ENCODE data around the gene SHROOM3.

Gene SHROOM3

DNA sequence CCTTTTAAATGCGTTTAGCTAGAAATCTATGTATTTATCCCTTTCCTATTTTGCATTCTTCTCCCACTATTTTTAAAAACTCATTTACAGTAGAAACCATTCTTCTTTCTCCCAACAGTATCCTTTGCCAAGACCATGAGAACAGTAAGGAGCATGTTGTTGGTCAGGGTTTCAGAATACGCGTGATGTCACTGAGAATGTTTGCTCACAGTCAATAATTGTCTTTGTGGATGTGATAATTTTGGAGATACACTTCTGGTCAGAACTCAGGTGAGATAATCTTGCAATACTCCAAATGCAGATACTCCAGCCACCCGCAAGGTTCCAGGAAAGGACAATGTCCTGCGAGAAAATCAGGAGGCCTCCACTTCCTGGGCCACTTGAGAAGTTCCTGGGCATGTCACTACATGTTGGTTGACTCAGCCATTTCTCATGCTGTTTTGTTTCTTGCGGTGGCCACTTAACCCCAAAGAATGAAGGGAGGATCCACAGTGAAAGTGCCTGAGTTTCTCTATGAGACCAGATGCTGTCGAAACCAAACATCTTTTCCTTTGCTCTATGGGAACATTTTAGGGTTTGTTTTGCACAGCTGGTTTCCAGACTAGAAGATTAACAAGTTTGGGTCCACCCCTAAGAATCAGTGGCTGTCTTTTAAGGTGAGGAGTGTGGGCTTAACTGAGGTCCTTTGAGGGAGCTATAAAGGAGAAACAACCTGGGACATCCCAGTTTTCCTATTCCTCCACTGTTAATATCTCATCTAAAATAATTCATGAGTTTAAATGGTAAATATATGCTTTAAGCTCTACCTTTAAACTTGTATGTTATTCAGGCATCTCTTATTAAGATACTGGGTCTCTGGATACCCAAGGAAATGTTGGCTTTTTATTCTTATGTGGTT is 346.9 kb downstream of the SHROOM3 start:
- no peak for DNase-seq (ENCODE audit: low read depth)

DNA sequence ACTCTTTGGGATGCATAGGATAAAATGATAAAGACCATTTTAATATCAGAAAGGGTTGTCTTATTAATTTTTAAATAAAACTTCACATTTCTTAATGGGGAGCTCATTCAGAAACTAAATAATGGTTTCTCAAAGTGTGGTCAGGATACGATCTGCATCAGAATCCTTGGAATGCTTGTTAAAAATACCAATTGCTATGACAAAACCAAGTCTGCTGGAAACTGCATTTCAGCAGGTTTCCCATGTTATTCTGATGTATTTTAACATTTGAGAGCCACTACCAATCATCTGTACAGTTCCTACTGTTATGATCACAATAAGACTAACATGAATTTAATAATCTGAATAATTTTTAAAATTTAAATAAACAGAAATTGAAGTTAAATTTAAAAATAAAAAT is 347.8 kb downstream of the SHROOM3 start:
- no peak for DNase-seq (ENCODE audit: low read depth)

DNA sequence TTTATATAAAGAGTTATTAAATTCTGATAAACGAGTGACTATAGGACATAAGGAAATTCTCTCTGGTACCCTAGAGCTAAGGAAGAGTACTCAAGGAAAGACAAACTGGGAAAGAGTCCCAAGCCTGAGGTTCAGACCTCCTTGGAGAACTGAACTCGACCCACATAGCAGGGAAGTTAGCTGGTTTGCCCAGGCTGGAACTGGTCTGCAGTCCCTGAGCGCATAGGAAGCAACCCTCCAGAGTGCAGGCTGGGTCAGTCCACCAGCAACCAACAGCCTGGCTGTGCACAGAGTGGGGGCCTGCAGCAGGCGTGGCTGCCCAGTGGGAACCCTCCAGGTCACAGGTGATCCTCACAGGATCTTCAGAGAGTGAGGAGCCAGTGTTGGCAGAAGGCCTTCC is 348.8 kb downstream of the SHROOM3 start:
- DNase-seq (ENCODE audit: low read depth): no peak

DNA sequence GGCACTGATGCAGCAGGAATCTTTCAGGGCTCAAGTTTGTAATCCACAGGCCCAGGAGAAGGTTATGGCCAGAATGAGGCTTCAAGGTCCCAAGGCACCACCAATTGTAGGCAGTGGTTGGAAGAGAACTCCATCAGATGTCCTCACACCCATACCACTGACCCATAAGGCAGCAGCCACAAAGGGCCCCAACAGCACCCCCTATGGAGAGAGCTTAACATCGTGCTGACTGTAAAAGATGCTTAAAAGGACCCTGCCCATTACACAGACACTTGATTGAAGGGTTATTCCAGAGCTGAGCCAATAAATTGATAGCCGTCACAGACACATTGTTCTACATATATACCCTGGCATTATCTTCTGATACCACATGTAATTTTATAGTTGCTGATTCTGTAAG is 349.2 kb downstream of the SHROOM3 start:
- no peak for DNase-seq (ENCODE audit: low read depth)

DNA sequence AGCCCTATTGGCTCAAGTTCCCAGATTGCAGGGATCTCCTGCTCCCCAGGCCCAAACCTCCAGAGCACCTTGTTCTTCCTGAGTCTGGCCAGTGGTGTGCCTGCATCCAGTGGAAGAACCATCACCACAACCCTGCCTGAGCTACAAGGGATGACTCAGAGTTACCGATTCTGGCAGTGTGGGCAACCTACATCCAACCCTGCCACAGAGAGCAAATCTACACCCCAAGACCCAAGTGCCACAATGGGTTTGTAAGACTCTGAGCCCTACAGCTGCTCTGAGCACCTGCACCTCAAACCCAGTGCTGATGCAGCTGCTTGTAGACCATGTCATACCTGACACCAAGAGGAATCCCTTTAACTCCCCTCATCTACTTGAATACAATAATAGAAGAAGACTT is 352.9 kb downstream of the SHROOM3 start:
- DNase-seq (ENCODE audit: low read depth): no peak

DNA sequence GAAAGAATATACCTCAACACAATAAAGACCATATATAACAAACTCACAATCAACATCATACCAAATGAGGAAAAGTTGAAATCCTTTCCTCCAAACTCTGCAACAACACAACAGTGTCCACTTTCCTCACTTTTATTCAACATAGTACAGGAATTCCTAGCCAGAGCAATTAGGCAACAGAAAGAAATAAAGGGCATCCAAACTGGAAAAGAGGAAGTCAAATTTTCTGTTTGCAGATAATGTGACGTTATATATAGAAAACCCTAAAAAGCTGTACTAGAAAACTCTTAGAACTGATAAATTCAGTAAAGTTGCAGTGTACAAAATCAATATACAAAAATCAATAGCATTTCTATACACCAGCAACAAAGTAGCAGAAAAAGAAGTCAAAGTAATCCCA is 355.3 kb downstream of the SHROOM3 start:
- no peak for DNase-seq (ENCODE audit: low read depth)

DNA sequence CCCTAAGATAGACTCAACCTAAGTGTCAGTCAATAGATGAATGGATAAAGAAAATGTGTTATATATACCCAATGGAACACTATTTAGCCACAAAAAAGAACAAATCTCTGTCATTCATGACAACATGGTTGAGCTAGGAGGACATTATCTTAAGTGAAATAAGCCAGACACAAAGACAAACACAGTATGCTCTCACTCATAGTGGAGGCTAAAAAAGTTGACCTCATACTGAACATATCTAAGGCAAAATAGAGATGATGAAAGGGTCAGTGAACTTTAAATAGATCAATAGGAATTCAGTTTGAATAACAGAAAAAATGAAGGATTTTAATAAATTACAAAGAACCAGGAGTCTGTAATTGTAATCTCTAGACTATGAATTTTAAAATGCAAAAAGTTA is 356.4 kb downstream of the SHROOM3 start:
- DNase-seq (ENCODE audit: low read depth): no peak

DNA sequence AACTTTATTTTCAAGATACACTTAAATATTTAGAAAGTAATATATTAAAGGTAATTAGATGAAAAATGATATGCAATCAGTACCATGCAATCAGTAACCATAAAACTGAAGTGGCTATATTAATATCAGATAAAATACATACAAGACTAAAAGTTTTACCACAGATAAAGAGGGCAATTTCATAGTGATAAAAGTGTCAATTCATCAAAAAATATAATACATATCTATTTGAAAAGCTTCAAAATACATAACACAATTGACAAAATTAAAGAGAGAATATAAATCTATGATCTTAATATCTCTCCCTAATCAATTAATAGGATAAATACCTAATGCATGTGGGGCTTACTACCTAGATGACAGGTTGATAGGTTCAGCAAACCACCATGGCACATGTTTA is 357.4 kb downstream of the SHROOM3 start:
- DNase-seq (ENCODE audit: low read depth): no peak

DNA sequence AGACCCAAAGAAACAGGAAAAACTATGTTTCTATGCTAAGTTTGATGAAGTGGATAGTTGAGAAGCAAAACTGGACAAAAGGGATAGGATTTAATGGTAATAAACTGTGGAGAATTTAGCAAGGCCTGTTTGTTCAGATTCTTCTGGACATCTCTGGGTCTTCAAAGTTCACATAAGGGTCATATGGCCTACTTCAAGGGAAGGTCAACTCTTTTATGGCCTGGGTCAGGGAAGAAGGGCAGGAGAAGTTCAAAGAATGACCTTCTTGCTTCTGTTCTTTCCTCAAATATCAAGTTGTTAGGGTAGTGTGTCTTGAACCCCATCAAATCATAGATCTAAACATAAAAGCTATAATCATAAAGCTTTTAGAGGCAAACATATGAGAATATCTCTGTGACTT is 360.2 kb downstream of the SHROOM3 start:
- DNase-seq (ENCODE audit: low read depth): no peak

DNA sequence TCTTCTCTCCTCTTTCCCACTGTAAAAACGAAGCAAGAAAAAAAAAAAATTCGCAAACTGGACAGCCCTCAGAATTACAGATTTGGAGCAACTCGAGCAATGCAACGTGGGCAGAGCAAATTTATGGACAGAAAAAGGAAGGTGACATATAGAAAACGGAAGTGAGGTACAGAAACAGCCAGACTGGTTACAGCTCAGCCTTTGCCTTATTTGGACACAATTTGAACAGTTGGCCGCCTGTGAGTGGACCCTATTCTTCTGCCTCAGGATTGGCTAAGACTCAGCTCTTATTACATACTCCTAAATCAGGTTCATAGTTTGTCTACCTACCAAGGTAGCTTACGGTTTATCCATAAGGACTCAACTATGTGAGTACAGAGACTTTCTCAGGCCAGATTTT is 364.1 kb downstream of the SHROOM3 start:
- DNase-seq (ENCODE audit: low read depth): no peak

DNA sequence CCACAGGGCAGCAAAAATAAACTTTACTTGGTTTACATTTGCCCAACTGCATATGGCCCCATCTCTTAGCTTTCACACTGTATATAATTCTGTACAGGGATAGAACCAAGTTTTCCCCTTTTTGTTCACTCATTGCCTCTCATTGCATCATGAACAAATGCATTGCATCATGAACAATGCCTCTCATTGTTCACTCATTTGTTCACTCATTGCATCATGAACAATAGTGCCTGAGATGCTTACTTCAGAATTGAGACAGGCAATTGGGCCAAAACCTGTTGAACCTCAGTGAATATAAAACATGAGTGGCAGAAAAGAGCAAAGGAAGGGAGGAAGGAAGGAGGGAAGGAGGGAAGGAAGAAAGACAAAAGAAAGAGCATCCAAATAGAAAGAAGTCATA is 364.7 kb downstream of the SHROOM3 start:
- no peak for DNase-seq (ENCODE audit: low read depth)

DNA sequence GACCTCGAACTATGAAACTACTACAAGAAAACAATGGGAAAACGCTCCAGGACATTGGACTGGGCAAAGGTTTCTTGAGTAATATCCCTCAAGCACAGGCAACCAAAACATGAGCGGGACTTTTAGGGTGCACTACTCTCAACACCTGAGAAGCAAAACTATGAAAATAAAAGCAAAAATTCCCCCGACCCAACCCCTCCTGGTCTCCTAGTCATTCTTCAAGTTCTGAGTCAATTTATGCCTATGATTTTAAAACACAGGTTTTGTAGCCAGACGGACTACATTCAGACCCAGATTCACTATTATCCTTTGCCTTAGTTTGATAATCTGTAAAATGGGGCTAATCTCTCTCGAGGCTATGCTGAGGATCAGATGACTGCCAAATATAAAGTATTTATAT is 365.9 kb downstream of the SHROOM3 start:
- no peak for DNase-seq (ENCODE audit: low read depth)

DNA sequence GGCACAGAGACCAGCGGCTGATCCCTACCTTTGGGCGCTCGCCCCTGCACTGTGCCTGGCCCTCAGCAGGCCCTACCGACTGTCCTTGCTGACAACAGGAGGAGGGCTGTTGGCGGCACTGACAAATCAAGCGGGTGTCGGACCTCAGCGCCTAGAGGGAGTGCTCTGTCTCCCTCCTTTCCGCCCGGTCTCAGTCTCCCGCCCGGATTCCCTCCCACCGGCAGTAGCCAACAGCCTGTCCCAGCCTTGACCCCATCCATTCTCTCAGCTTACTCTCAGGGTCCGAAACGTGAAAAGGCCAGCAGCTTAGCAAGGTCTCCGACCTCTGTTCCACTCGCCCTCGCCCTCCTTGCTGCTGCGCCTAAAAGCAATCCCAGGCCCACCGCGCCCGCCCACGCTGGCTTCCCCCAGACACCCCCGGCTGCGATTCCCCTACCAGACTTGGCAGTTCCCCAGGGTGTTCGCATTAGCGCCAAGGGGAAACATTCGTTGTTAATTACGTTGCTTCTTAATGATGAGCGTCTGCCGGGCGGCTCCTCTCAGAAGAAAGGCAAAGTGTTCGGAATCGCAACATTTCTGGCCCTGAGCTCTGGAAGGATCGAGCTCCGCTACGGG is 366.7 kb downstream of the SHROOM3 start:
- DNase-seq (ENCODE audit: low read depth): no peak

DNA sequence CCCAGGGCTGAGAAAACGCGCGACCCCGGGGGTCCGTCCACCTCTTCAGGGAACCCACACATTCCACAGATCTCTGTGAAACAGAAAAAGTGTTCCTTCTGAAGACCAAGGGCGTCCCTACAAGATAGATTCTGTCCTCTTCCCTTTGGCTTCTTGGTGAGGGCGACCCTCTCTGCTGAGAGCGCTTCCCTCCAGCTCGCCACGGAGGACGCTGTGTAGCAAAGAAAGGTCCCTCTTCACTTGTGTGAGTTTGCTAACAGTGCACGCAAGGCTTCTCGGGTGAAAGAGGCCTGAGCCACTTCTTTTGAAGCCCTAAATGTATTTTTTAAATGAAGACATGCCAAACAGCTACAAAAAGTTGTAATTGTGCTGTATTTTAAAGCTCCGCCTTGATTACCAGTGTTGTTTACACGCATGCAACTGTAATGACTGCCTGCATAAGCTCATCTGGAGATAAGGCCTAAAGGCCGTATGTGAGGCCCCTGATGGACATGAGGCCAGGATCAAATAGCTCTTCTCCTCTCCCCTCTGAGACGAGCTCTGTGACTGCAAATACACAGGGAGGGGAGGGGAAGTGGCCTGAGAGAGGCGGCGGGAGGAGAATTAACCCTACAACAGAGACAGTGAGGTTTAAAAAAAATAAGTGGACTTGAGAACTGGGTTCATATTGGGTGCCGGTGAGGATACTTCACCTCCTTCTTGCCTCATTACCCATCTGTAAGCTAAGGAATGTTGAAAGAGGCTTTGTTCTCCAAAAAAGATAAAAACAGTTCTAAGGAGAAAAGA is 367.4 kb downstream of the SHROOM3 start:
- DNase-seq (ENCODE audit: low read depth): no peak

DNA sequence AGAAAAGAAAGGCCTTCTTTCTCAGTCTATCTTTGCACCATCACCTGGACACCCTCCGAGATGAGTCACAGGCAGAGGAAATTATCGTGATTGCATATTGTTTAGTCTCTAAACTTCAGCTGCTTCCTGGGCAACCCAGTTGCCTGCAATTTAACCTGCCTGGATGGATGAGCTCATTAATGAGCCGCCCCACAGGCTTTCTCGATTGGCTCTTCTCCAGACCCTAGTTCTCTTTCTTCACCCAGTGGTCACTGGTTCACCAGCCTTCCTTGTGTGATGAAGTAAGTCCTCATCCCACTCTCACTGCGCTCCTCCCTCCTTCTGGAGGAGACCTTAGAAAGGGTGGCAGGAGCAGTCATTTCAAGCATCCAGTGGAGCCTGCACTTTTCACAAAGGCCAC is 368.5 kb downstream of the SHROOM3 start:
- no peak for DNase-seq (ENCODE audit: low read depth)

DNA sequence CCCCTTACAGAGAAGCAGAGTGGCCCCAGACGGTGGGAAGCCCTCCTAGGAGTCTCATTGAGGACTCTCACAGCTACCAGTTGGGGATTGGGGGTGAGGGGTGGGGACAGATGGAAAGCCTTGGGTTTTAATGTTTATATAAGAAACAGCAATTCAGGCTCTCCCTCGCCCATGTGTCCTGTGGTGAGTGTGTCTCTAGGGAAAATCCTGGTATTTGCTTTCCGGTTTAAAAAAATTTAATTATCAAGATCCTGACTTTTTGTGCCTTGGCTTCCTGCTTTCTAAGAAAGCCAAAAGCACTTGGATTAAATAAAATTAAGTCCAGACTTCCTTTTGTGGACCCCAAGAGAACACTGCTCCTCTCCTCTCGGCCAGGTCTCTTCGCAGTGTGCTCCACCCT is 369.1 kb downstream of the SHROOM3 start:
- DNase-seq (ENCODE audit: low read depth): no peak

DNA sequence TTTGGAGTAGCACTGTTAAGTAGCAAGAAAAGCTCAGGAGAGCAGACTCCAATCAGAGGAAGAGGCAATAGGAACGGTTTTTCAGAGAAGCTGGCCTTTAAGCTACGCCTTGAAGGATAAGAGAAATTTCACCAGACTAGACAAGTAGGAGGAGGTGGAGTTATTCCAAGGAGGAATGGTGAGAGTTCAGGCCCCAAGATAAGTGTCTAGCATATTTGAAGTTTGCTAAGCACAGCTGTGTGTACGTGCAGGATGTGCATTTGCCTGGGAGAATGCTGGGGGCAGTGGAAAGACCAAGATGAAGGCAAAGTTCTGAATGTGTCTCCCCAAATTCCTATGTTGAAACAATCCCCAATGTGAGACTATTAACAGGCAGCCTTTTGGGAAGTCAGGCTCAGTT is 371.3 kb downstream of the SHROOM3 start:
- DNase-seq (ENCODE audit: low read depth): no peak

DNA sequence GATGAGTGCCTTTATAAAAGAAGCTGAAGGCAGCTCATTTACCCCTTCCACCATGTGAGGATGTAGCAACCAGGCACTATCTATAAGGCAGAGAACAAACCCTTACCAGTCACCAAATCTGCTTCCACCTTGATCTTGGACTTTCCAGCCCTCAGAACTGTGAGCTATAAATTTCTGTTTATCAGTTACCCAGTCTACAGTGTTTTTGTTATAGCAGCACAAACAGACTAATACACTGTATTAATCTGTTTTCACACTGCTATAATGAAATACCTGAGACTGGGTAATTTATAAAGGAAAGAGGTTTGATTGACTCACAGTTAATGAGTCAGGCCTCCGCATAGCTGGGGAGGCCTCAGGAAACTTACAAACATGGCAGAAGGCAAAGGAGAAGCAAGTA is 371.7 kb downstream of the SHROOM3 start:
- DNase-seq (ENCODE audit: low read depth): no peak

DNA sequence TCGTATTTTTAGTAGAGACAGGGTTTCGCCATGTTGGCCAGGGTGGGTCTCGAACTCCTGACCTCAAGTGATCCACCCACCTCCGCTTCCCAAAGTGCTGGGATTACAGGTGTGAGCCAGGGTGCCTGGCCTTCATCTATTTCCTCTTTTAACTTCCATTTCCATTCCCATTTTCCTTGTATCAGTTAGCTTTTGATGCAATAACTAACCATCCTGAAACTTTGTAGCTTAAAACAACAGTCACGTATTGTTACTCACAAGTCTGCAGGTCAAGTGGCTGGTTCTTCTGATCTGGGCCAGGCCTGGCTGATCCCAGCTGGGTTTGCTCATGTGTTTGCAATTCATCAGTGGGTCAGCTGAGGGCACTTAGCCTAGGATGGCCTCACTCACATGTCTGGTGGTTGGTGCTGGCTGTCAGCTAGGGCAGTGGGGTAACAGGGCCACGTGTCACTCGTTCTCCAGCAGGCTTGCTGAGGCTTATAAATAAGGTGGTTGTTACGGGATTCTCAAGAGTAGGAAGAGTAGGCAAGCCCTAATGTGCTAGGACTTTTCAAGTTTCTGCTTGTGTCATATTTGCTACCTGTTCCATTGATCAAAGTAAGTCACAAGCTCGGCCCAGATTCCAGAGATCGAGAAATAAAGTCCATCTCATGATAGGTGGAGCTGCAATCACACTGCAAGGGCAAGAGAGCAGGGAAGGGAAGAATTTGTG is 374.7 kb downstream of the SHROOM3 start:
- DNase-seq (ENCODE audit: low read depth): no peak

DNA sequence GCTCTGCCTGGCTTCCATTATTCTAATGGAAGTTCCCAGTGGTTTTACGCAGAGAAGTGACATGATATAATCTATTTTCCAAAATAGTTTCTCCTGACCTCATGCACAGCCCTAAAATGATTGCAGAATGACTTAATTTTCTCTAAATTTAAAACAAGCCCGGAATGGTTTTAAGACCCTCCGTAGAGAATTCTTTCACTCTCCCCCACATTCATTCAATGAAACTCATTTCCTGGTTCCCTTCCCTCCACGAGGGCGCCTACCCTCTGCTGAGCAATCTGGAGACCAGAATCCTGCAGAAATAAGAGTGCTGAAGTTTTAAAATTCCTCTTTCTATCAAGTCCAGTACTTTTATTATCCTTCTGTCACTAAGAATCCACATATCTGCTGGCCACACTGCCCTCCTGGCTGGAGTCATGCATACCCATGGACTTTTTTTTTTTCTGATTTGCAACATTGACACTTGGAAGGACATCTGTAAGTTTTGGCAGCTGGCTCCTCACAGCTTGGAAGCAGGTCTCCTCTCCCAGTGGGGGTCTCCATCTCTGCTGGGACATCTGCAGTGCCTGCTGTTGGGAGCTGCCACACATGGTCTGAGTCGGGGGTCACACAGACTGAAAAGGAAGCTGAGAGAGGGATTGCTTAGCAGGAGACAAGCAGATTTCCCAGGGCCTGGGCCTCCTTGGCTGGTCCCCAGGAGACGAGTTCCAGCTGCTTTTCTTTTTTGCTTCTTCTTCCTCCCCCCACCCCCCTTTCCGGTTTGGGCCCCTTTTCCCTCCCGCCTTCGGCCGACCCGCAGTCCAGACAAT is 376.8 kb downstream of the SHROOM3 start:
- no peak for DNase-seq (ENCODE audit: low read depth)

DNA sequence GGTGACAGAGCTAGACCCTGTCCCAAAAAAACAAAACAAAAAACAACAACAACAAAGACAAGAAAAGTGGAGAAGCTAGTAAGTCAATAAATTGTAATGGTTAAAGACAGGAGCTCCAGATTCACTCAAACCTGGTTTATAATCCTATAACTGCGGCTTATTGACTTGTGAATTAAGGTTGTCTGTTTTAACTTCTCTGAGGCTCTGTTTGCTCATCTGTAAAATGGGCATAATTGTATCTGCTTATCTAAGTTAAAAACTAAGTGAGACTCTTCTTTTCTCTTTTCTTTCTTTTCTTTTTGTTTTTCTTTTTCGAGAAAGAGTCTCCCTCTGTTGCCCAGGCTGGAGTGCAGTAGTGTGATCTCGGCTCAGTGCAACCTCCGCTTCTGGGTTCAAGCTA is 378.0 kb downstream of the SHROOM3 start:
- no peak for DNase-seq (ENCODE audit: low read depth)

DNA sequence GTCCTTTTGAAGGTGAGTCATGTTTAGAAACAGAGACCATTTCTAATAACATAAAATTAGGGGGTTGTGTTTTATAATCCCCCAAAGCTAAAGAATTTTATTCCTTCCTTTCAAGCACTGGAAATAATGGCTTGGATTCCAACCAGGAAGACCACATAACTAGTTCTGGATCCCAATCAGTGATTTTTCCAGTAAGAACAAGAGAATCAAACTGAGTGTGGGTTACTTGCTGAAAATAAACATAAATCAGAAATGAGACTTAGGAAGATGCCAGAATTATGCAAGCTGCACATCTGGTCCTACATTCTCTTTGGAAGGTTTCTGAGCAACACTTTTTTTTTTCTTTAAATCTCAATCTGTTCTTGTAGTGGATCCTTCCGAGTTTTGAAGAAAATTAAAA is 386.6 kb downstream of the SHROOM3 start:
- DNase-seq (ENCODE audit: low read depth): no peak

Measured in stimulated activated CD8-positive, alpha-beta memory T cell treated with anti-CD3 and anti-CD28 coated beads, Interleukin-7, amount 100 ng/mL, for 24 hours (primary cell).